Lung (tissue), 12 donors: ENCODE results near the gene DIRAS2. TPM values are rescaled to one million over a fixed set of nuclear protein-coding genes. Genes with fewer than 3 reads are reported as not detected.

Experiments
- ATAC-seq: fragments of 200-7000 bp; cut with Tn5 transposase; one replicate; pipeline ENCODE4 v1.9.1; 2020; ENCODE audit warnings: moderate number of reproducible peaks; ENCODE audit not compliant: insufficient read depth, low FRiP score
- DNase-seq, 3 donors: peaks; one replicate each; pipeline ENCODE4 v3.0.0-alpha.2; 2013 to 2017
- H3K27ac ChIP-seq, 2 donors: one replicate each; pipeline ENCODE4 v1.5.1; 2013; ENCODE audit warnings: mild to moderate bottlenecking in 2 of 2, moderate library complexity in 2 of 2, control low read depth in 1 of 2, inconsistent platforms in 1 of 2, low read depth in 1 of 2, low read length in 1 of 2
- H3K27me3 ChIP-seq, 3 donors: one replicate each; pipeline ENCODE4 v1.5.1; 2013; ENCODE audit warnings: low read length in 2 of 3; ENCODE audit not compliant: control insufficient read depth in 3 of 3, insufficient read depth in 3 of 3
- H3K36me3 ChIP-seq, 4 donors: one replicate each; pipeline ENCODE4 v1.5.1; 2013; ENCODE audit warnings: low read length in 4 of 4, mild to moderate bottlenecking in 1 of 4, moderate library complexity in 1 of 4; ENCODE audit not compliant: control insufficient read depth in 4 of 4, insufficient read depth in 4 of 4
- H3K4me1 ChIP-seq, 5 donors: one replicate each; pipeline ENCODE4 v1.5.1; 2013; ENCODE audit warnings: low read length in 5 of 5, mild to moderate bottlenecking in 2 of 5, moderate library complexity in 1 of 5; ENCODE audit not compliant: control insufficient read depth in 5 of 5, insufficient read depth in 5 of 5
- H3K4me3 ChIP-seq: one replicate; pipeline ENCODE4 v1.5.1; 2013; ENCODE audit warnings: mild to moderate bottlenecking, control low read depth, moderate library complexity
- H3K9ac ChIP-seq, 2 donors: one replicate each; pipeline ENCODE4 v1.5.1; 2013; ENCODE audit warnings: low read length in 2 of 2, control low read depth in 1 of 2; ENCODE audit not compliant: insufficient read depth in 1 of 2
- H3K9me3 ChIP-seq, 4 donors: one replicate each; pipeline ENCODE4 v1.5.1; 2013; ENCODE audit warnings: low read length in 3 of 4, mild to moderate bottlenecking in 1 of 4, moderate library complexity in 1 of 4; ENCODE audit not compliant: control insufficient read depth in 4 of 4, insufficient read depth in 3 of 4
- WGBS, 2 donors: extraction: QIAGEN DNeasy Blood & Tissue Kit; methylation state at CpG; one replicate each; pipeline ENCODE4 v1.1.7; 2013; 5-methylcytosine and 5-hydroxymethylcytosine counted together
- polyA plus RNA-seq, 2 donors: library from polyadenylated mRNA; stranded (reverse); fragments of 200-250 nt; gene quantifications; one replicate each; pipeline ENCODE4 v1.2.1, GENCODE V29; 2013
- total RNA-seq, 2 donors: library from RNA; depleted of rRNA in 1 of 2; stranded (reverse); fragments of >200 nt in 1 of 2; gene quantifications; one replicate each; pipeline ENCODE4 v1.2.1, GENCODE V29; 2014 to 2021
- TF ChIP-seq, protein P1 (sequence below): IDR thresholded peaks from 2 replicates; pipeline ENCODE4 v1.5.1; 2012; ENCODE audit warnings: mild to moderate bottlenecking; ENCODE audit errors: control extremely low read depth, extremely low read depth
- donor health status: control.
- donor health status: control.
- donor health status: Bipolar disorder and iron deficiency.
- donor health status: healthy.
- donor health status: DM: yes; HTN: yes; CAD: no.

DIRAS2 gene
- total and polyA plus RNA-seq, 4 donors, result 0.02 to 0.61 (median 0.20) TPM

DNA sequence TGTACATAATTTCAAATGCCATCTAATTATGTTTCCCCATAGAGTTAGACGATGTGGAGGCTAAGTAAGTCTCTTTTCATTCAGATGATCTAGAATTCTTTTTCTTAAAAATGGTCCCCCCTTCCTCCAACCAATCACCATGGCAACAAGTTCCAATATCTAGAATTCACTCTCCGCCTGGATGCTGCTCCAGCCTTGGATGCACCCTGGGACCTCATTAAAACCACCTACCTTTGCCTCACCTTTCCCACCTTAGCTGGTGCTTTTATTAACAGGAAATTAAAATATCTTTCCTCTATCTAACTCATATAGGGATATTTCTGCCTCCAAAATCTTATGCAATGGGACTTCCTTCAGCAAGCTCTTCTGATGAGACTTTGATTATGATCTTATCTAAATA lies 49.0 kb downstream of the DIRAS2 start:
- H3K36me3 ChIP-seq, result no peaks in the 10 kb centered on the region
- ATAC-seq (no peak), DNase-seq (no peak)
- H3K9me3 ChIP-seq, result peaks cover 0 to 2% (median 0%) of the 10 kb centered on the region in 4 donors
- H3K4me3 ChIP-seq, result no peak overlapping the region
- WGBS, 2 donors, result 68 to 72% methylated on average over 2 of the region's 2 CpGs
- TF ChIP-seq, protein P1, sequence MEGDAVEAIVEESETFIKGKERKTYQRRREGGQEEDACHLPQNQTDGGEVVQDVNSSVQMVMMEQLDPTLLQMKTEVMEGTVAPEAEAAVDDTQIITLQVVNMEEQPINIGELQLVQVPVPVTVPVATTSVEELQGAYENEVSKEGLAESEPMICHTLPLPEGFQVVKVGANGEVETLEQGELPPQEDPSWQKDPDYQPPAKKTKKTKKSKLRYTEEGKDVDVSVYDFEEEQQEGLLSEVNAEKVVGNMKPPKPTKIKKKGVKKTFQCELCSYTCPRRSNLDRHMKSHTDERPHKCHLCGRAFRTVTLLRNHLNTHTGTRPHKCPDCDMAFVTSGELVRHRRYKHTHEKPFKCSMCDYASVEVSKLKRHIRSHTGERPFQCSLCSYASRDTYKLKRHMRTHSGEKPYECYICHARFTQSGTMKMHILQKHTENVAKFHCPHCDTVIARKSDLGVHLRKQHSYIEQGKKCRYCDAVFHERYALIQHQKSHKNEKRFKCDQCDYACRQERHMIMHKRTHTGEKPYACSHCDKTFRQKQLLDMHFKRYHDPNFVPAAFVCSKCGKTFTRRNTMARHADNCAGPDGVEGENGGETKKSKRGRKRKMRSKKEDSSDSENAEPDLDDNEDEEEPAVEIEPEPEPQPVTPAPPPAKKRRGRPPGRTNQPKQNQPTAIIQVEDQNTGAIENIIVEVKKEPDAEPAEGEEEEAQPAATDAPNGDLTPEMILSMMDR, result no peak
- H3K27ac ChIP-seq, result no peak overlapping the region
- H3K4me1 ChIP-seq, result peaks cover 0 to 8% (median 0%) of the 10 kb centered on the region in 5 donors
- no peak overlapping the region for H3K9ac ChIP-seq
- no peaks in the 10 kb centered on the region for H3K27me3 ChIP-seq

- Histone ChIP-seq H3K9me3 (no peaks in the 10 kb centered on the region), H3K4me1 (no peaks in the 10 kb centered on the region), H3K4me3 (no peak overlapping the region), H3K36me3 (no peaks in the 10 kb centered on the region), H3K27me3 (no peaks in the 10 kb centered on the region), H3K27ac (no peak overlapping the region), H3K9ac (no peak overlapping the region)
- DNase-seq, result no peak
- ATAC-seq, result no peak
- WGBS, 2 donors, result 77 to 84% methylated on average over 2 of the region's 2 CpGs
- TF ChIP-seq, protein P1, result no peak
Observed at GRCh38 chr9:90580576-90580975, 62.0 kb downstream of the DIRAS2 start.

DNA sequence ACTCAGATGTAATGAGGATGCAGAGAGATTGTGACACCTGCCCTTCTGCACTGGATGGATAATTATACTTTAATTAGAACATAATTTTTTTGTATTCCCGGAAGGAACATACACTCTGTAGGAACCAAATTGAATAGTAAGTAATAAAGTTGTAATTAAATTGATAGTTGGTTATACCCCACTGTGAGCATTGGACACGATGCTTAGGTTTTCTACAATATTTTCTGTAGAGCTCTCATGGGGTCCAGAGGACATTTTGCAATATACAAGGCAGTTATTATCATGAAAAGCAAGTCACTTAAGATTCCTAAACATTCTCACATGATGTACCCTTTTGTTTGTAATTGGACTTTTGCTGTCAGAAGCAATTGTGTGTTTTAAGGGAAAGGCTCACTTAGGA lies 63.4 kb downstream of the DIRAS2 start:
- Histone ChIP-seq H3K4me3 (no peak overlapping the region), H3K9ac (no peak overlapping the region), H3K4me1 (no peaks in the 10 kb centered on the region), H3K9me3 (no peaks in the 10 kb centered on the region), H3K36me3 (no peaks in the 10 kb centered on the region), H3K27me3 (no peaks in the 10 kb centered on the region), H3K27ac (no peak overlapping the region)
- TF ChIP-seq, protein P1, result no peak
- ATAC-seq, result no peak
- no peak for DNase-seq
- 86 to 87% methylated on average over 2 of the region's 2 CpGs for WGBS, 2 donors

DNA sequence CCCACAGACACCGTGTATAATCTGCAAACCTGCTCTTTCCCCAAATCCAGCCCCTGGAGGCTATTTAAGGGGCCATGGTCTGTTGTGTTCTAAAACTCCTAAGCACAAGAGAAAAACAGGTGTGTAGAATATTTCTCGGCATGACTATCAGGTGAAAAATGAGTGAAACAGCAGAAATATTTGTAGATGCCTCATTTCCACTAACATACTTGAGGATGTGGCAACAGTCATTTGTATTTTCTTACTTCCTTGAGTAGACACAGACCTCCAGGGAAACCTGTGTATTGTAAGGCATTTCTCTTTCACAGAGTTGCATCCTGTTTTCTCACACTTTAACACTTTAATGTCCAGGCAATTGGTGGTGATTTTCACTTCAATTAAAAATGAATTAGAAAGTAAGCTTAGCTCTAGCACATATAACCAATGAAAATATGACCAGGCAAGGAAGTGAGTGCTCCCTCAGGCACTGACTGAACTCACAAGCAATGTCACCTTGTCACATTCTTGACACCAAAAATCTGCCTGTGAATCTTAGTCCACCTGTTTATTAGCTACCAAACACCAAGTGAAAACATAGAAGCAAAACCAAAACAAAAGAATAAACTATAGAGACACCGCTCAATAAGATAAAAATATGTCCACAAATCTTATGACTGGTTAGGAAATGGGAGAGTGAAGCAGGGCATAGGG lies 64.4 kb downstream of the DIRAS2 start:
- Histone ChIP-seq H3K4me3 (no peak overlapping the region), H3K27ac (no peak overlapping the region), H3K9me3 (no peaks in the 10 kb centered on the region), H3K27me3 (no peaks in the 10 kb centered on the region), H3K36me3 (no peaks in the 10 kb centered on the region), H3K4me1 (no peaks in the 10 kb centered on the region), H3K9ac (no peak overlapping the region)
- no peak for DNase-seq
- no peak for ATAC-seq
- WGBS, 2 donors, result 61 to 66% methylated on average over 3 of the region's 3 CpGs
- TF ChIP-seq, protein P1, result no peak
